ENCODE data around the gene MGLL. TPM values are rescaled to one million over a fixed set of nuclear protein-coding genes. Genes with fewer than 3 reads are reported as not detected.
"Not testable (repeated sequence)": the region's sequence is repeated elsewhere in the genome, so short reads cannot be mapped to it uniquely, and the experiment has no call there.

Gene MGLL
- total RNA-seq, 2 experiments from 2014 or later, result 19.2 to 21.6 TPM

DNA sequence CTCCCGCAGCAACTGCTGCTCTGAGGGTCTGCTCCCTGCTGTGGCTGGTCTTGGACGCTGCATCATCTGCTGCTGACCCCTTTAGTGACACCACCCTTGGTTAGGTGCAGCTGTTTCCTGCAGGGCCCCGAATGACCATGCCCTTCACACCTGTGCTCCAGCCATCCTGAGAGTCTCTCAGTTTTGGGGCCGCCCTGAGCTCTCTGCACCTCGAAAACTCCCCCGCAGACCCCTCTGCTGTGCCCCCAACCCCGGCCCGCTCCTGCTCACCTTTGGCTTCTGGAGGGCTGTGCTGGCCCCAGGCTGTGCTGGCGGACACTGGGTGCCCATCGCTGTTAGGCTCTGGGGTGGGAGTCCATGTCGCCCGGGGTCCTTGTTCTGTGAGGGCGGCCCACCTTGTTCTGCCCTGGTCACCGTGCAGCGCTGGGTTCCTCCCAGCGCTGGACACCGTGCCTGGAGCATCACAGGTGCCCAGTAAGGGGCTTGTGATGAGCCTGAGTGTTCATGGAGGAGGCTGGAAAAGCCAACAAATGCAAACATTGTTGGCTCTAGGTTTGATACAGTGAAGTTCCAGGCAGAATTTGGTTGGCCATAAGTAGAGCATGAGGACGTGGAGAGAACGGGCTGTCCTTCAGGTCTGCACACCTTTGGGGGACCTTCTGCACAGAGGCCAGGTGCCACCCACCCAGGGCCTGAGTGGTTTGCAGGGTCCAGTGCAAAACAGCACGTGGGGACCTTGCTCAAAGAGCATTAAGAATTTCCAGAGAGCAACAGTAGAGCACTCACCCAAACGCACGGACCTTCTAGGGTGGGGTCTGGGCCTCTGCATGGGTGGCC lies 137.2 kb downstream of the MGLL start:
- ChIA-PET CTCF (ENCODE audit: unreplicated experiment) (no interaction called here), POLR2A (no interaction called here)
- no peak for DNase-seq (ENCODE audit: low spot score)
- no peaks in the 10 kb centered on the region for H4K20me1 ChIP-seq (ENCODE audit: insufficient read depth, low read length)
- 0 out of 2 replicates have a peak, but pooled peaks cover 10% of the 10 kb centered on the region for H3K9me3 ChIP-seq (ENCODE audit: low read length)
- no peak overlapping the region for H2AFZ ChIP-seq (ENCODE audit: low read length)
- no peak overlapping the region for H3K4me2 ChIP-seq (ENCODE audit: low read length)
- no peaks in the 10 kb centered on the region for H3K36me3 ChIP-seq (ENCODE audit: insufficient read depth, low read length)
- no peak for TF ChIP-seq EZH2phosphoT487 (IDR thresholded peaks at IDR 0.05; ENCODE audit: borderline replicate concordance, low read depth, low read length)
- TF ChIP-seq, protein P1, sequence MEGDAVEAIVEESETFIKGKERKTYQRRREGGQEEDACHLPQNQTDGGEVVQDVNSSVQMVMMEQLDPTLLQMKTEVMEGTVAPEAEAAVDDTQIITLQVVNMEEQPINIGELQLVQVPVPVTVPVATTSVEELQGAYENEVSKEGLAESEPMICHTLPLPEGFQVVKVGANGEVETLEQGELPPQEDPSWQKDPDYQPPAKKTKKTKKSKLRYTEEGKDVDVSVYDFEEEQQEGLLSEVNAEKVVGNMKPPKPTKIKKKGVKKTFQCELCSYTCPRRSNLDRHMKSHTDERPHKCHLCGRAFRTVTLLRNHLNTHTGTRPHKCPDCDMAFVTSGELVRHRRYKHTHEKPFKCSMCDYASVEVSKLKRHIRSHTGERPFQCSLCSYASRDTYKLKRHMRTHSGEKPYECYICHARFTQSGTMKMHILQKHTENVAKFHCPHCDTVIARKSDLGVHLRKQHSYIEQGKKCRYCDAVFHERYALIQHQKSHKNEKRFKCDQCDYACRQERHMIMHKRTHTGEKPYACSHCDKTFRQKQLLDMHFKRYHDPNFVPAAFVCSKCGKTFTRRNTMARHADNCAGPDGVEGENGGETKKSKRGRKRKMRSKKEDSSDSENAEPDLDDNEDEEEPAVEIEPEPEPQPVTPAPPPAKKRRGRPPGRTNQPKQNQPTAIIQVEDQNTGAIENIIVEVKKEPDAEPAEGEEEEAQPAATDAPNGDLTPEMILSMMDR (conservative IDR thresholded peaks at IDR 0.05; ENCODE audit: low read length), result no peak
- intact Hi-C loops (cut with micrococcal nuclease; ENCODE audit: unreplicated experiment), result no loop called here
- H3K79me2 ChIP-seq (ENCODE audit: insufficient read depth, low read depth, low read length), result no peaks in the 10 kb centered on the region
- H3K4me3 ChIP-seq (ENCODE audit: low read depth, low read length, poor library complexity, severe bottlenecking), result no peak overlapping the region
- H3K9me2 ChIP-seq (ENCODE audit: insufficient read depth, low read length), result no peaks in the 10 kb centered on the region
- H3K27ac ChIP-seq (ENCODE audit: low read depth, low read length, poor library complexity, severe bottlenecking), result no peak overlapping the region
- no TSS peak for BruUV-seq (replicated peaks)
- H3K4me1 ChIP-seq (ENCODE audit: insufficient read depth, low read length, poor library complexity, severe bottlenecking), result peaks cover 10% of the 10 kb centered on the region

DNA sequence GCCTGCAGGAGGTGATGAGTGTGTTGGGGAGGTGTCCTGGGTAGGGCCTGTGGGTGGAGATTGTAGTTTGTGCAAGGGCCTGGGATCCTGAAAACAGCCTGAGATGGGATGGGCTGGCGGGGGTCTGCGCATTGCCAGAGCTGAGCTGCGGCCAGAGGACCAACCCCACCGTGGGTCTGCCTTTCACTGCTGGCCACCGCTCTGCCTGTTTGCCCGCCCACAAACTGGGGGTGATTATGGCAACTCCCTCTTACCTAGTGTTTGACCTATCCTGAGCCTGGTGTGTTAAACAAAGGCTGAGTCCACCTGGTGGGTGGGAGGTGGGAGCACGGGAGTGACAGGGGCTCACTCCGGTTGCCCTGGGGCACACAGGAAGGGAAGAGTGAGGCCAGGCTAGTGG lies 139.8 kb downstream of the MGLL start:
- H2AFZ ChIP-seq (ENCODE audit: low read length), result no peak overlapping the region
- H3K79me2 ChIP-seq (ENCODE audit: insufficient read depth, low read depth, low read length), result no peaks in the 10 kb centered on the region
- no peak overlapping the region for H3K4me2 ChIP-seq (ENCODE audit: low read length)
- no peaks in the 10 kb centered on the region for H3K9me2 ChIP-seq (ENCODE audit: insufficient read depth, low read length)
- H3K9me3 ChIP-seq (ENCODE audit: low read length), result 0 out of 2 replicates have a peak, but pooled peaks cover 8% of the 10 kb centered on the region
- no peaks in the 10 kb centered on the region for H3K36me3 ChIP-seq (ENCODE audit: insufficient read depth, low read length)
- peaks cover 16% of the 10 kb centered on the region for H3K4me1 ChIP-seq (ENCODE audit: insufficient read depth, low read length, poor library complexity, severe bottlenecking)
- DNase-seq (ENCODE audit: low spot score), result no peak
- CTCF ChIA-PET (ENCODE audit: unreplicated experiment), result no interaction called here
- no TSS peak for BruUV-seq (replicated peaks)
- H3K27ac ChIP-seq (ENCODE audit: low read depth, low read length, poor library complexity, severe bottlenecking), result no peak overlapping the region
- no peaks in the 10 kb centered on the region for H4K20me1 ChIP-seq (ENCODE audit: insufficient read depth, low read length)
- intact Hi-C loops (cut with micrococcal nuclease; ENCODE audit: unreplicated experiment), result no loop called here
- TF ChIP-seq, protein P1 (conservative IDR thresholded peaks at IDR 0.05; ENCODE audit: low read length), result no peak
- TF ChIP-seq EZH2phosphoT487 (IDR thresholded peaks at IDR 0.05; ENCODE audit: borderline replicate concordance, low read depth, low read length), result no peak
- H3K4me3 ChIP-seq (ENCODE audit: low read depth, low read length, poor library complexity, severe bottlenecking), result no peak overlapping the region
- POLR2A ChIA-PET, result interaction anchor here (0.6 to 1.3 kb wide), 2 partner anchors 22 to 952 kb away, joined by 3 read pairs; no protein-coding TSS in a partner anchor

GRCh38 chr3:127682175-127682554 lies 140.2 kb downstream of the MGLL start:
- intact Hi-C loops (cut with micrococcal nuclease; ENCODE audit: unreplicated experiment); DNase-seq (ENCODE audit: low spot score); H3K4me3 ChIP-seq (ENCODE audit: low read depth, low read length, poor library complexity, severe bottlenecking); H3K36me3 ChIP-seq (ENCODE audit: insufficient read depth, low read length); H3K4me2 ChIP-seq (ENCODE audit: low read length); H3K9me3 ChIP-seq (ENCODE audit: low read length); H3K27ac ChIP-seq (ENCODE audit: low read depth, low read length, poor library complexity, severe bottlenecking); H3K9me2 ChIP-seq (ENCODE audit: insufficient read depth, low read length); H3K79me2 ChIP-seq (ENCODE audit: insufficient read depth, low read depth, low read length); BruUV-seq (replicated peaks); H4K20me1 ChIP-seq (ENCODE audit: insufficient read depth, low read length); H2AFZ ChIP-seq (ENCODE audit: low read length): not testable (repeated sequence)
- H3K4me1 ChIP-seq (ENCODE audit: insufficient read depth, low read length, poor library complexity, severe bottlenecking), result peaks cover 16% of the 10 kb centered on the region
- ChIA-PET CTCF (ENCODE audit: unreplicated experiment) (interaction anchor here (1.5 kb wide), 1 partner anchor 15 kb away, joined by 3 read pairs; no protein-coding TSS in a partner anchor), POLR2A (interaction anchor here (0.6 to 1.3 kb wide), 2 partner anchors 22 to 951 kb away, joined by 3 read pairs; no protein-coding TSS in a partner anchor)

All from OCI-LY7 (cell line).